Immature natural killer cell (primary cell): Measurements from ENCODE around the gene DDX39A. TPM values are rescaled to one million over a fixed set of nuclear protein-coding genes. Genes with fewer than 3 reads are reported as not detected.
"Not testable (repeated sequence)": the region's sequence is repeated elsewhere in the genome, so short reads cannot be mapped to it uniquely, and the experiment has no call there.

Source experiments
- DNase-seq, 3 donors: peaks; one replicate each; pipeline ENCODE4 v3.0.0; 2022; ENCODE audit warnings: mixed read lengths in 1 of 3
- H3K27ac Mint-ChIP-seq, 6 donors: one replicate each; pipeline ENCODE4 v1.8.0; 2020; ENCODE audit warnings: mixed read lengths in 6 of 6, mild to moderate bottlenecking in 5 of 6, inconsistent platforms in 4 of 6, moderate library complexity in 3 of 6
- H3K27me3 Mint-ChIP-seq, 3 donors: one replicate each; pipeline ENCODE4 v1.8.0; 2020 to 2021; ENCODE audit warnings: low read depth in 3 of 3, mild to moderate bottlenecking in 3 of 3, mixed read lengths in 3 of 3, moderate library complexity in 3 of 3, inconsistent platforms in 1 of 3
- H3K36me3 Mint-ChIP-seq, 3 donors: one replicate each; pipeline ENCODE4 v1.8.0; 2020; ENCODE audit warnings: mixed read lengths in 3 of 3, inconsistent platforms in 2 of 3, mild to moderate bottlenecking in 2 of 3
- H3K4me1 Mint-ChIP-seq, 2 donors: one replicate each; pipeline ENCODE4 v1.8.0; 2020; ENCODE audit warnings: inconsistent platforms in 2 of 2, mild to moderate bottlenecking in 2 of 2, mixed read lengths in 2 of 2, moderate library complexity in 1 of 2
- H3K4me3 Mint-ChIP-seq, 5 donors: one replicate each; pipeline ENCODE4 v1.8.0; 2020; ENCODE audit warnings: mild to moderate bottlenecking in 5 of 5, mixed read lengths in 5 of 5, inconsistent platforms in 3 of 5, moderate library complexity in 3 of 5
- H3K9me3 Mint-ChIP-seq, 6 donors: one replicate each; pipeline ENCODE4 v1.8.0; 2020; ENCODE audit warnings: mild to moderate bottlenecking in 6 of 6, mixed read lengths in 6 of 6, inconsistent platforms in 4 of 6, moderate library complexity in 3 of 6
- polyA plus RNA-seq, 3 donors: library from polyadenylated mRNA; unstranded; fragments of 300-500 nt; fragmentation: Illumina TruSeq; gene quantifications; one replicate each; pipeline ENCODE4 v1.2.3, GENCODE V29; 2021

DDX39A gene
- 100 to 1,000 TPM; 117 to 177 (median 144) TPM for polyA plus RNA-seq

- Mint-ChIP-seq H3K27ac (peak within 1 kb of the TSS; percentile 94 to 99 (median 98)), H3K36me3 (peaks cover 0 to 4% (median 0%) of the 10 kb centered on the region in 3 donors), H3K4me3 (peak within 1 kb of the TSS; percentile 92 to 99 (median 95)), H3K4me1 (peaks cover 47 to 49% of the 10 kb centered on the region in 2 donors), H3K27me3 (peaks cover 29 to 36% (median 33%) of the 10 kb centered on the region in 3 donors), H3K9me3 (no peaks in the 10 kb centered on the region)
- DNase-seq = peak; percentile 98 to 99 (median 98)
Measured at GRCh38 chr19:14419106-14419813, at the start of gene DDX39A. TSS of gene DDX39A (minus strand) at chr19:14419341. CDS start at chr19:14413220, 6,121 bp downstream.

GRCh38 chr19:14467816-14468215 is 48.7 kb upstream of the DDX39A start:
- Mint-ChIP-seq H3K27ac (peak overlapping the region in 4 of 6 donors; percentile 16 to 73 (median 58)), H3K27me3 (peaks cover 0 to 8% (median 7%) of the 10 kb centered on the region in 3 donors), H3K9me3 (peaks cover 0 to 1% (median 0%) of the 10 kb centered on the region in 6 donors)

GRCh38 chr19:14467391-14467790 is 48.2 kb upstream of the DDX39A start:
- peaks cover 0 to 9% of the 10 kb centered on the region in 2 donors for H3K4me1 Mint-ChIP-seq
- peak overlapping the region in 2 of 6 donors; percentile 45 to 73 for H3K27ac Mint-ChIP-seq
- H3K27me3 Mint-ChIP-seq = peaks cover 0 to 6% (median 6%) of the 10 kb centered on the region in 3 donors
- peaks cover 0 to 1% (median 0%) of the 10 kb centered on the region in 6 donors for H3K9me3 Mint-ChIP-seq
- DNase-seq = no peak
- peaks cover 0 to 33% (median 6%) of the 10 kb centered on the region in 3 donors for H3K36me3 Mint-ChIP-seq
- H3K4me3 Mint-ChIP-seq = no peak overlapping the region

More at GRCh38 chr19:14467816-14468215, 48.7 kb upstream of the DDX39A start:
- H3K36me3 Mint-ChIP-seq = peaks cover 0 to 30% (median 6%) of the 10 kb centered on the region in 3 donors
- H3K4me3 Mint-ChIP-seq = no peak overlapping the region
- DNase-seq = no peak
- H3K4me1 Mint-ChIP-seq = peaks cover 2 to 12% of the 10 kb centered on the region in 2 donors

GRCh38 chr19:14463747-14464146 is 44.6 kb upstream of the DDX39A start:
- H3K4me3 Mint-ChIP-seq = no peak overlapping the region
- no peaks in the 10 kb centered on the region for H3K9me3 Mint-ChIP-seq
- H3K27ac Mint-ChIP-seq = peak overlapping the region in 2 of 6 donors; percentile 30 to 35
- H3K36me3 Mint-ChIP-seq = peaks cover 12 to 45% (median 19%) of the 10 kb centered on the region in 3 donors
- DNase-seq = no peak
- peaks cover 0 to 7% (median 0%) of the 10 kb centered on the region in 3 donors for H3K27me3 Mint-ChIP-seq
- peaks cover 27 to 28% of the 10 kb centered on the region in 2 donors for H3K4me1 Mint-ChIP-seq

GRCh38 chr19:14462401-14462800 is 43.3 kb upstream of the DDX39A start:
- not testable (repeated sequence) for DNase-seq, H3K27me3 Mint-ChIP-seq, H3K4me3 Mint-ChIP-seq, H3K9me3 Mint-ChIP-seq
- Mint-ChIP-seq H3K27ac (peak overlapping the region in 5 of 6 donors; percentile 55 to 94 (median 76)), H3K36me3 (peaks cover 15 to 41% (median 19%) of the 10 kb centered on the region in 3 donors), H3K4me1 (peaks cover 36 to 40% of the 10 kb centered on the region in 2 donors)

- Mint-ChIP-seq H3K27me3 (peaks cover 0 to 5% (median 0%) of the 10 kb centered on the region in 3 donors), H3K4me1 (peaks cover 36 to 41% of the 10 kb centered on the region in 2 donors), H3K9me3 (no peaks in the 10 kb centered on the region), H3K36me3 (peaks cover 17 to 39% (median 21%) of the 10 kb centered on the region in 3 donors), H3K27ac (peak overlapping the region; percentile 94 to 100 (median 96)), H3K4me3 (peak overlapping the region; percentile 18 to 77 (median 67))
- DNase-seq = no peak
Measured at GRCh38 chr19:14460935-14461334, 41.8 kb upstream of the DDX39A start.

- peak overlapping the region; percentile 72 to 78 (median 77) for H3K4me3 Mint-ChIP-seq
- H3K27me3 Mint-ChIP-seq = peaks cover 0 to 5% (median 0%) of the 10 kb centered on the region in 3 donors
- peaks cover 20 to 40% (median 25%) of the 10 kb centered on the region in 3 donors for H3K36me3 Mint-ChIP-seq
Measured at GRCh38 chr19:14459703-14460102, 40.6 kb upstream of the DDX39A start.

GRCh38 chr19:14452303-14452702 is 33.2 kb upstream of the DDX39A start:
- Mint-ChIP-seq H3K4me1 (peaks cover 20 to 21% of the 10 kb centered on the region in 2 donors), H3K27ac (peak overlapping the region in 2 of 6 donors; percentile 12 to 45), H3K36me3 (peaks cover 27 to 38% (median 34%) of the 10 kb centered on the region in 3 donors)
- not testable (repeated sequence) for H3K9me3 Mint-ChIP-seq, H3K4me3 Mint-ChIP-seq, H3K27me3 Mint-ChIP-seq, DNase-seq

More at GRCh38 chr19:14459703-14460102, 40.6 kb upstream of the DDX39A start:
- Mint-ChIP-seq H3K27ac (peak overlapping the region; percentile 94 to 100 (median 96)), H3K9me3 (no peaks in the 10 kb centered on the region), H3K4me1 (peaks cover 36 to 41% of the 10 kb centered on the region in 2 donors)
- DNase-seq = peak; percentile 87 to 94 (median 92)

- Mint-ChIP-seq H3K27me3 (peaks cover 0 to 3% (median 2%) of the 10 kb centered on the region in 3 donors), H3K4me3 (no peak overlapping the region), H3K9me3 (no peaks in the 10 kb centered on the region), H3K27ac (peak overlapping the region in 1 of 6 donors; percentile 64), H3K4me1 (peaks cover 24 to 26% of the 10 kb centered on the region in 2 donors), H3K36me3 (peaks cover 29 to 43% (median 36%) of the 10 kb centered on the region in 3 donors)
- DNase-seq = no peak
Measured at GRCh38 chr19:14450876-14451275, 31.7 kb upstream of the DDX39A start.

GRCh38 chr19:14450168-14450874 is 31.2 kb upstream of the DDX39A start:
- H3K27me3 Mint-ChIP-seq = peaks cover 0 to 3% (median 2%) of the 10 kb centered on the region in 3 donors
- DNase-seq = peak; percentile 48 to 63 (median 60)
- H3K9me3 Mint-ChIP-seq = no peaks in the 10 kb centered on the region
- peak overlapping the region; percentile 45 to 77 (median 70) for H3K27ac Mint-ChIP-seq
- H3K4me3 Mint-ChIP-seq = no peak overlapping the region
- peaks cover 27 to 44% (median 34%) of the 10 kb centered on the region in 3 donors for H3K36me3 Mint-ChIP-seq
- H3K4me1 Mint-ChIP-seq = peaks cover 24 to 26% of the 10 kb centered on the region in 2 donors

- no peaks in the 10 kb centered on the region for H3K9me3 Mint-ChIP-seq
Measured at GRCh38 chr19:14449321-14449720, 30.2 kb upstream of the DDX39A start.

GRCh38 chr19:14446336-14447036 is 27.3 kb upstream of the DDX39A start:
- no peak for DNase-seq
- Mint-ChIP-seq H3K4me3 (no peak overlapping the region), H3K27me3 (peaks cover 4 to 6% (median 4%) of the 10 kb centered on the region in 3 donors), H3K36me3 (peaks cover 32 to 52% (median 40%) of the 10 kb centered on the region in 3 donors), H3K9me3 (no peaks in the 10 kb centered on the region), H3K27ac (peak overlapping the region in 4 of 6 donors; percentile 43 to 80 (median 60)), H3K4me1 (peaks cover 43 to 46% of the 10 kb centered on the region in 2 donors)

More at GRCh38 chr19:14449321-14449720, 30.2 kb upstream of the DDX39A start:
- H3K27me3 Mint-ChIP-seq = peaks cover 0 to 3% (median 2%) of the 10 kb centered on the region in 3 donors
- peak overlapping the region in 4 of 6 donors; percentile 83 to 87 (median 84) for H3K27ac Mint-ChIP-seq
- H3K4me1 Mint-ChIP-seq = peaks cover 28 to 32% of the 10 kb centered on the region in 2 donors
- no peak for DNase-seq
- H3K36me3 Mint-ChIP-seq = peaks cover 28 to 42% (median 37%) of the 10 kb centered on the region in 3 donors
- H3K4me3 Mint-ChIP-seq = no peak overlapping the region
